HTERT RPE-1 (cell line): Measurements from ENCODE around the gene CHSY3.

Source experiments
- in situ Hi-C: fragments of 300-500 bp; cut with MboI; formaldehyde crosslinking; loops from 4 replicates; pipeline ENCODE4 v1.14.3; 2020; ENCODE audit warnings: low sequenced_read_pairs

The CHSY3 gene

DNA sequence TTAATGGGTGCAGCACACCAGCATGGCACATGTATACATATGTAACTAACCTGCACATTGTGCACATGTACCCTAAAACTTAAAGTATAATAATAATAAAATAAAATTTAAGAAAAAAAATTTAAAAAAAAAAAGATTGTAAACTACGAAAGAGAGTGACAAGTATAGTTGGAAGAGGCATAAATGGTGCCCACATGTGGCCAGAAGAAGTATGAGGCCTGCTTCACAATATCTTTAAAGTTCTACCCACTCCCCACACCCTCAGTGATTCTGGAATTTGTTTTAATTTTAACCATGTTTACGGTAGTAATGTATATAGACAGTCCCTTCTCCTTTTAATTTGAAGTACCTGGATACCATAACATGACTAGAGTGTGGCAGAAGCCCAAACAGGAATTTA lies 172.7 kb downstream of the CHSY3 start:
- in situ Hi-C loops = no loop called here

DNA sequence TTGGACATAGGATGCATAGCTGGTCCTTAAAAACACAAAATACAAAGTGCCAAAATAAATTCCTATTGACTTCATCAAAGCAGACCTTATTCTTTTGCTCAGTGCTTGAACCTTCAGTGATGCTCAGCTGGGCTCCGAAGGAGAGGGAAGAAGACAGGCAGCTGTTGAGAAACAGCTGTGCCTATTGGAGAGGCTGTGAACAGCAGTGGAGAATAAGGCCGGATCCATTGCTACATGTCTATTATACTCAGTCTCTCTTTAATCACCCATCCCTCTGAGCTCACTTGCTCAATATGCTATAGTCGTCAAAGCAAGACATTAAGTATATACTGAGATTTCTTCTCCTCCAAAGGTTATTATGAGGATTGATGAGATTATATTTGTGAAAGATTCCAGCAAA lies 174.4 kb downstream of the CHSY3 start:
- in situ Hi-C loops = no loop called here

- in situ Hi-C loops = no loop called here
Observed at GRCh38 chr5:130090569-130091270, 186.5 kb downstream of the CHSY3 start.

- in situ Hi-C loops = no loop called here
Observed at GRCh38 chr5:130092991-130093390, 188.7 kb downstream of the CHSY3 start.

GRCh38 chr5:130096483-130096882 lies 192.2 kb downstream of the CHSY3 start:
- in situ Hi-C loops = no loop called here

- in situ Hi-C loops = no loop called here
Observed at GRCh38 chr5:130099008-130099407, 194.7 kb downstream of the CHSY3 start.

DNA sequence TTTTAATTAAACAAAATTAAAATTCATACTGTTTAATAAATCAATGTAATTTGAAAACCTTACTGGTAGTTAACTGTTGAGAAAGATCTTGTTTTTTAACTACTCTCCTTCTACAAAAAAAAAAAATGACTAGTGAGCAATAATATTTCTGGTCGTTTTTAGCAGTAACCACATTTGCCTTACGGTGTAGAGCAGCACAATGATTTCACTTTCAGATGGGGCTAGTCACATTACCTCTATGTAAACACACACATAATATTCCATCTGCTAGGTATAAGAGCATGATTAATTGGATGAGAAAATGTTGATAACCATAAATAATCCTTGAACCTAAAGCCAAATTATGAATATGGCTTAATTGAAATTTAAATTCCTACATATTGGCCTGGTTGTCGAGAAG lies 198.1 kb downstream of the CHSY3 start:
- in situ Hi-C loops = no loop called here

DNA sequence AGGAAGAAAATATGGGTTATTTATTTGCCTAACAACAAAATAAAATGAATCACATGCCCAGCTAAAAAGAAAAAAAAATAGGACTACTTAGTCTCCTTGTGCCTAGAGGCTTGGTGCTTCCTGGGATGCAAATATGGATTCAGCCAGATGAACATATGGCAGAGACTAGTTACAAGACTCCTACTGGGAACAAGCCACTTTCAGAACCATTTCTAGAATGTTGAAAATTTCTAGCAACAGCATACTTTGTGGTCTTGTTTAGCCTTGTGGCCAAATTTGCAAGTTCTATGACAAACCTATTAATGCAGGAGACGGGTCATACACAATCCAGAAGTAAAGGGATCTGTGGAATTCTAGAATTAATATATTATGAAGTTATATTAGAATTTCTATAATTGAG lies 198.7 kb downstream of the CHSY3 start:
- in situ Hi-C loops = no loop called here

DNA sequence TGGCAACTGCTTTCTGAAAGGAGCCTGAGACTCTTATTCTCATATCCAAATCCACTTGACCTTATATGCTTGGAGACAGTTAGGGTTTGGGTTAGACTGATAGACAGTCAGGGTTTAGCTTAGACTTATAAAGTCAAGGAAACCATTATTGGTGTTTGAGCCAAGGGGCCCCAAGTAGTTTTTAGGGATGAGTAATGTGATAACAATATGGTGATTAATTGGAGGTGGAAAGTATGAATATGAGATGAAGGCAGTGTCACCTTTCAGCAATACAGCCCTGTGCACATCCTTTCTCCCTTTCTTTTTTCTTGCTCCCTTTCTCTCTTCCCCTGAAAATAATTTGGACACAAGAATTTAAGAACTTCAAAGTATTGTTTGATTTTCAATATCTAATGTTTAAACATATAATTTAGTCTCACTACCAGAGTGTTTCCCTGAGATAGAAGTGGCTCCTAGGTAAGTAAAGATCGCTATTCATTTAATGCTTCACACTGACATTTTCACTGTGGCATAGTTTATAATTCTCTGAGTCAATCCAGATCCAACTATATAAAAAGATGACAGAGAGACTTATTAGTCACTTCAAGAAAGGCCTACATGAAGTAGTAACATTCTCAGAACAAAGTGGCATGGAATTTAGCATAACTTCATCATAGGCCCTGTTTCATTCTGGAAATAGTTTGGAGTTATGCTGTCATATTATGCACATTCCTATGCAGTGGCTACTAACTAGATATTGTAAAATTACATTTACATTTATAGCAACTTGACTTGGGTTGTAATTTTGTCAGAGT lies 200.8 kb downstream of the CHSY3 start:
- in situ Hi-C loops = no loop called here

DNA sequence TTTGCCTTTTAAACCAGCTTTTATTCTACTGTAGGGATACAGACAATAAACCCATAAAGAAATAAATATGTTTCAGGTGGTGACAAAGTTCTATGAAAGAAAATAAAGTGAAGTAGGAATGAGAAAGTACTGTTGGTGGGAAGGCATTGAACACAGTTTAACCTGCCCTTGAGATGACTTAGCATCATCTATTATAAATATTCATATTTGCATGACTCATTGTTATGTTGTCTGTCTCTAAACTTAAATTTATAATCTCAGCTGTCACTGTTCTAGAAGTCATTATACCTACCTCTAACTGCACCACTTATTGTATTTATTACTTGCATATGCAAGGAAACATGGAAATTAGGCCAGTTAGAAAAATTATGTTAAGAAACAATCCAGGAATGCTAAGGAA lies 202.2 kb downstream of the CHSY3 start:
- in situ Hi-C loops = no loop called here

GRCh38 chr5:130109152-130109551 lies 204.9 kb downstream of the CHSY3 start:
- in situ Hi-C loops = no loop called here

DNA sequence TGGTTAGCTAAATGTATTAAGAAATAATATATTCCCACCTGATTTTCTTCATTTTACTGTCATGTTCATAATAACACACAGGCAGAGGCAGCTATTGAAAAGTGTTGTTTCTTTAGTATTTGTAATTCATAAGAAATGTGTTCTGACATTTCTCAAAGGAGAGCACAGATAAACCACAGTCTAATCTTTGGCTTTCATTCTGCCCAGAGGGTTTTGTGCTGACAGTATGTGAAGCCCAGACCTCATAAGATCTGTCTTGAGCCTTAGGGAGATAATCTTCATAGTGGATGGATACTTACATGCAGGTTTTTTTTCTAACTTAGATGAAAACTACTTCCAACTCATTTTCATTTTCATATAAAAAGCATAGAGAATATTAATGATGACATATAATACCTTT lies 206.1 kb downstream of the CHSY3 start:
- in situ Hi-C loops = no loop called here

- in situ Hi-C loops = no loop called here
Observed at GRCh38 chr5:130111746-130112145, 207.5 kb downstream of the CHSY3 start.

DNA sequence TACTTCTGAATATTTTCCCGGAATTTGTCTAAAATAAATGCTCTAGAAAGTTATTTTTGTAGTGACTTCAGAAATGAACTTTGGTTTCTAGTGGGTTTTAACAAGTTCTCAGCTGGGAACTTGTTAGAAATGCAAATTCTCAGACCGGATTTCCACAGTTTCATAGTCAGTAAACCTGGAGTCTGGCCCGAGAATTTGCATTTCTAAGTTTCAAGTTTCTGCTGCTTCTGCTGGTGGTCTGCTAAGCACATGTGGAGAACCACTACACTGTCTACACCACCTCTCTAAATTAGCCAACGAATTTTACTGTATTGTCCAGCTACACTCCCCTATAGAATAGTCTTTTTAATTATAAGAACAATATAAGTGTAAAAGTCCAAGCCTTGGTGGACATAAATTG lies 208.0 kb downstream of the CHSY3 start:
- in situ Hi-C loops = no loop called here

- in situ Hi-C loops = no loop called here
Observed at GRCh38 chr5:130115686-130116085, 211.4 kb downstream of the CHSY3 start.

GRCh38 chr5:130116462-130116861 lies 212.2 kb downstream of the CHSY3 start:
- in situ Hi-C loops = no loop called here

GRCh38 chr5:130116972-130117371 lies 212.7 kb downstream of the CHSY3 start:
- in situ Hi-C loops = no loop called here

DNA sequence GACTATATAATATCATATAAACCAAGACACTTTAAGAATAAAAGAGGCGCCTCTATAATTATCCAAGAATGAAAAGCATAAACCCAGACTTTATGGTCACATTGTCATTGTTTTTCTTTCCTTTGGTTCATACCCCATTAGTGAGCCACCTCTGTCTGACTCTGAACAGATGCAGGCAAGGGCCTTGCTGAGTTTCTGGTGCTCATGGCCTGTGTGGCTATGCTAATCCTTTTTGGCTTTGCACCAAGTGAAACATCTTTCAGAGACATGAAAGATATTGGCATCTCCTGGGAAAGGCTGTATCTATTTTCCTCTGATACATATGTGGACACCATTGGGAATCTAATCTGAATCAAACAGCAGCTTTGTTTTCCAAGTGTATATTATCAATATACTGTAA lies 222.5 kb downstream of the CHSY3 start:
- in situ Hi-C loops = no loop called here

DNA sequence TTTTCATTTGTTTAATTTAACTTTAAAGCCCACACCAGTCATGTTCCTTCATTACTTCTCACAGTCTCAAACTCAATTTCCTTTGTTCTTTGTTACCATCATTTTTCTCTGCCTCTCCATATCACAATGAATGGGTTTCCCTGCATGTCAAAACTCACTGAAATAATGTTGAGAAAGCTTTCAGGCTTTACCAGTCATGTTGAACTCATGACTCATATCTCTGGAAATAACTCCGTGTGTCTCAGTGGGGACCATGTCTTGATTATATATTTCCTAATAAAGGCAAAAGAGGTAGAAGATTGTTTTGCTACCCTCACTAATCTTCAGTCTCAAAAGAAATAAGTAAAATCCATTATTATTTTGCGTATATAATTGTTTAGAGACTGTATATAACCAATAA lies 231.2 kb downstream of the CHSY3 start:
- in situ Hi-C loops = no loop called here

GRCh38 chr5:130136300-130136699 lies 232.0 kb downstream of the CHSY3 start:
- in situ Hi-C loops = no loop called here

GRCh38 chr5:130137681-130138080 lies 233.4 kb downstream of the CHSY3 start:
- in situ Hi-C loops = no loop called here

DNA sequence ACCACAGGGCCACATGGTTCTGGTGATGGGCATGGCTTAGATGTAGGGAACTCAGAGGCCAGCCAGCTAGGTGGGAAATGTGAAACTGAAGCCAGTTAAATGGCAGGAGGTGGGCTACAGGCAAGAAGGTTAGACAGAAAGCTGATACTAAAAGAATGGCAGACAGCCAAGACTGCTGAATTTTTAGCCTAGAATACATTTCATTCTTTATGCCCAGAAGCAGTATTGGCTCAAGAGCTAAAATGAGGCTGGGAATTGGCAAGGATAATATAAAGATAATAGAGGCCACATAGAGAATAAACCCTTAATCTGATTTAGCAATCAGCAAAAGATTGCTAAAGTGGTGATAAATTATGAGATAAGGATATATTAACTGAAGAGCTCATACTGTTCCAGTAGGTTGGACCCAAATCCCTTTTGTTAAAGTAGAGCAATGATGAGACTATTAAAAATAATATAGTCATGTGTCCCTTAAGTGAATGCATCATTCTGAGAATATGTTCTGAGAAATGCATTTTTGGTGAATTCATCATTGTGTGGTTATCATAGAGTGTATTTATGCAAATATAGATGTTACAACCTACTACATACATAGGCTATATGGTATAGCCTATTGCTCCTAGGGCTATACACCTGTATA lies 234.3 kb downstream of the CHSY3 start:
- in situ Hi-C loops = no loop called here
